Medulla oblongata (tissue), 1 donor: ENCODE measurements around the gene SCN10A.

Experiments
- DNase-seq: peaks from one replicate; pipeline ENCODE4 v3.0.0-alpha.2; 2015; ENCODE audit errors: extremely low spot score

SCN10A gene

DNA sequence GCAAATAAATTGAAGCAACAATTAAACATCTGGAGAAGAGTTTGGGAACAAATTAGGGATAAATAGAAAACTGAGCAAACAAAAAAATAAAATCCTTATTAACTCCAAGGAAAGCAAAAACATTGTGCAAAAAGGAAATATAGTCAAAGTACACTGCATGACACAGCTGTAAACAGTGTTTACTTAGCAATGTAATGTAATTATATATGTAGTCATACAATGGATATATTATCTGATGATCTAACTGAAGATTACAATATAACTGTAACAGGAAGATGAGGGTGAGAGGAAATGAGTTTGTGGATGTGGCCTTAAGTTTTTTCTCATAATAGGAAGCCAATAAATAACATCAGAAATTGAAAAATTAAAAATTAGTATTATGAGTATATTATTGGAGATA lies 42.5 kb downstream of the SCN10A start:
- no peak for DNase-seq

DNA sequence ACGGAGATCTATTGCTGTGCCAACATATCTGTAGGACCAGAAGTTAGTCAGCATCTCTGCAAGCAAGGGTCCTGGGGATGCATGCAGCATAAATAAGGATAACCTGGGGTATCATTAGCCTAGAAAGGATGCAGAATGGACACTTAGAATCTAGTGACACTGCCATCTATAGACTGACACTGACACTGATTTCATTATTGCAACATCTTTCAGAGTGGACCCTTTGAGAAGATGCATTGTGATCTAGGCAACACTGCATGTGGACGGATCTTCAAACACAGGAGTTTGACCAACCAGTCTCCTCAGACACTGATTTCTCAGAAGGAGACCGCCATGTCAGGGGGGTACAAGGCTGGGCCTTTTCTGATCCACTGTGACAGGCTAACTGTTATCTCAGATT lies 52.4 kb downstream of the SCN10A start:
- DNase-seq: no peak

DNA sequence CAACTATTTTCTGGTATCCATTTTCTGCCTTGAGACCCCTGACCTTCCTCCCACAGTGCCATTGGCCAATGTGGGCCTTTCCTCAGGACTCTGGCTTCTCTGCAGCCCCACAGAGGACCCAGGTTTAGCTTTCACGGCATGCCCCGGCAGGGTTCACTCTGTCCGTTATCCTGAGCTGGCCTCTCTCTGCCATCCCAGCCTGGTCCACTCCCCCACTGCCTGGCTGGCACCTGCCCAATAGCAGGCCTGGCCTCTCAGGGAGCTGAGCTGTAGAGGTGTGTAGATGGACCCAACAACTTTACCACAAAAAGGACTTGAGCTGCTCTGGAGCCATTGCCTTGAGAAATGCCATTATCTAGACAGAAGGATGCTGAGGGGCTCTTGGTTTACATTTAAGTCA lies 57.5 kb downstream of the SCN10A start:
- DNase-seq: no peak

DNA sequence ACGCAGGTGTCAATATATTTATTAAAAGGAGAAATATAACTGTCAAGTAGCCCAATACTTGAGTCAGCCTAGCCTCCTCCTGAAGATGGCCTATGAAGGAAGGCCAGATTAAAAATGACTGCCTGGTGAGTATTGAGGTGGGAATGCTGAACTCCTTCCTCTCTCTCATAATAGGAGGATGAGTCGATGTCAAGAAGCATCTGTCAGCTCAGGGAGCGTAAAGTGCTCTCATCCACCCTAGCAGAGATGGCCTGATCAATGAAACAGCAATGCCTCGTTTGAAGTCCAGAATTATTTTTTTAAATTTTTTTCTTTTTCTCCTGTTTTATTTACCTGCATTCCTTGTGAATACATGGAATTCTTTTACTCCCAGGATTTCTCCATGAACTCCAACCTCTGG lies 58.3 kb downstream of the SCN10A start:
- DNase-seq: no peak

DNA sequence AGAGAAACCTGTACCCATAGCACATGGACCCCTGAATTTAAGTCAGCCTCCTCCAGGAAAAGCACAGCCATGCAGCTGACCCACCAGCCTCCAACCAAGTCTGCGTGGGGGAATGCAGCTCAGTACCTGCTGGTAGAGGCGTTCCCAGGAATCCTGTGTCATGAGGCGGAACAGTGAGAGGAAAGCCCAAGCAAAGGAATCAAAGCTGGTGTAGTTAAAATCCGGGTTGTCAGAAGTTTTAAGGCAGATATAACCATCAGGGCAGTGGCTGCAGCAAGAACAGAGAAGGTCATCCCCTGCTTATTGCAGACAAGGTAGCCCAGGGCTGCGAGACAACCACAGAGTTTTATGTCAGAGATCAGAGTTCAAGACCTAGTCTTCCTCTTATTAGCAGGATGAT lies 59.1 kb downstream of the SCN10A start:
- DNase-seq: no peak

DNA sequence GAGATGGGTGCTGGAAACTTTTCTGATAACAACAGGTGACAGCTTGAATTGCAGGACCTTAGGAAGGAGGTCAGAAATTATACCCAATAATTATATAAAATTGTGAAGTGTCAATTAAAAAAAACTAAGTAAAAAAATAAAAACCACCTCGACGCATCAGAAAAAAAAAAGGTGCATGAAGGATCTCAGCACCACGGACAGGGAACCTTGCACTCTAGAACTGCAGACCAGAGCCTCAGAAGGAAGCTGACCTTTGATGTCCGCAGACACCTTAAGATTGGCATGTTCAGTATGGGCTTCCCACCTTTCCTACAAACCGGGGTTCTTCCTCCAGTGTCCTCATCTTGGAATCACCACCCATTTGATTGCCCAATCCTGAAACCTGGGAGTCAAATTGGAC lies 60.9 kb downstream of the SCN10A start:
- DNase-seq: no peak

DNA sequence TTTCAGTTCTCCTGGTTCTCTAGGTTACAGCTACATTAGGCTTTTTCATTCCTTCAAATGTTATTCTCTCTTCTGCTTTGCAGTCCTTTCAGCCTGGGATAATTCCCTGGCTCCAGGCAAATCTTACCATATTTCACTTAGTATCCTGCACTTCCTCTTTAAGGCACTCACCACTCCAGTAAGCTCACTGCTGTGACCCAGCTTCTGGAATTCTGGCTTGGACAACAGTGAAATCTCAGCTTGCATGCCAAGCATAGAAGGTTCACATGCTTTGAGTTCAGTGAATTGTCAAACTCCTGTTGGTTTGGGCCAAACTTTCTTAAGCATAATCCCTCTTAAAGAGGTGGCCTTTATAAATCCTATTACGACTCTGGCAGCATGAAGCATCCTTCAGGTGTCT lies 69.4 kb downstream of the SCN10A start:
- peak; percentile 29 for DNase-seq

DNA sequence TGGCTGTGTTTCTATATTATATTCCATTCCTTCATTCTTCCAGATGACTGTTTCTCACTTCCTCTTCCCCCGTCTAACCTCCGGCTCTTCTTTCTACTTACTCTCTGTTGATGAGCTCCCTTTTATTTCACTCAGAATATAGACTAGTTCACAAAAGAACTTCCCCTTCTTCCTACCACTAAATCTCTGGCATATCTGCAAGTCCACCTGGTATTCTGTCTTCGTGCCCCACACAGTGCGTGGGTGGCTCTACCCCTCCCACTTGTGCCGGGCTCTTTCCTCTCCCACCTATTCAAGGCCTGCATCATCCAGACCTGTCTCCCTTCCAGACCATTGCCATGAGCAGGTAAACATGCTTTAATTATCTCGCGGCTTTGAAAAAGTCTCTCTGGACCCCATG lies 73.0 kb downstream of the SCN10A start:
- no peak for DNase-seq

DNA sequence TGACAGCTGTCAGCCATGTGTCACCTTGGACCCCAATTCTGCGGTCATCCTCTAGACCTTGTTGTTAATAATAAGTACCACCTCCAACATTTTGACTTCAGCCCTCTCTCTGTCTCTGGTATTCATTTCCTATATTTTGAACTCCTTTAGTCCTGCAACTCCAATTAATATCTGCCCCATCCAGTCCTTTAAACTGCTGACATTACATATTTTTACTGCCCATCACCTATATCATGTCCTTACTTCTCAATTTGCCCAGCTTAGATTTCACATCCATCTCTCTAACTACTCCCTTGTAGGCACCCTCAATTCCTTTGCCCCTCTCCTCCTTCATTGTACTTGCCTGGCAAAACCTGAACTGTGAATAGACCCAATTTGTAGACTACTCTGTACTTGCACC lies 73.5 kb downstream of the SCN10A start:
- no peak for DNase-seq

DNA sequence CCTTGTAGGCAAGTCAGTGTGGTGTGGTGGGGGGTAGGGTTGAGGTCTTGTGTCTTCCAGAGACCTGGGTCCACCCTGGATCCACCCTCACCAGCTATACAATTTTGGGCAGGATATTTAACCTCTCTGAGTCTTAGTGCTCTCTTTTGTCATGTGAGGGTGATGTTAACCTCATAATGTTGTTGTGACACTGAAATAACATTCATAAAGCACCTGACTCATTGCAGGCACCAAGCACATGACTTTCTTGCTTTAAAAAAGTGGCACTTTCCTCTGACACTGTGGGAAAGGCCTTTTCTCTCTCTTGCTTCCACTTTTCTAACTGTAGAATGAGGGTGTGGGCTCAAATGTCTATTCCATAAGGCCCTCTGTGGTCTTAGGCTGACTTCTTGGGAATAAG lies 75.5 kb downstream of the SCN10A start:
- no peak for DNase-seq

DNA sequence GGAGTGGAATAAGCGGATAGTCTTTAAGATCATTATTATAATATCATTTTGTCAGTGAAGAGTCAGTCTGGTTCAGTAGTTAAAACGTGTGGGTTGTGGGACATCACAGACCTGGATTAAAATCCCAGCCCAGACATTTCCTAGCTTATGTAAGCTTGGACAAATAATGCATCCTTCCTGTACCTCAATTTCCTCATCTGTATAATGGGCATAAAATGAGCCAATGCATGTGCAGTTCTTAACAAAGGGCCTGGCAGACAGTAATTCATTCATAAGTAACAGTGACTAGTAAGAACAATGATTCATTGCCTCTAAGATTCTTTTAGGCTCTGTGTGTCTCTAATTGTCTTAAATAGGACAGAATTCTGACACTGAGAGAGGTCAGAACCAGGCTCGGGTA lies 76.1 kb downstream of the SCN10A start:
- DNase-seq: no peak

DNA sequence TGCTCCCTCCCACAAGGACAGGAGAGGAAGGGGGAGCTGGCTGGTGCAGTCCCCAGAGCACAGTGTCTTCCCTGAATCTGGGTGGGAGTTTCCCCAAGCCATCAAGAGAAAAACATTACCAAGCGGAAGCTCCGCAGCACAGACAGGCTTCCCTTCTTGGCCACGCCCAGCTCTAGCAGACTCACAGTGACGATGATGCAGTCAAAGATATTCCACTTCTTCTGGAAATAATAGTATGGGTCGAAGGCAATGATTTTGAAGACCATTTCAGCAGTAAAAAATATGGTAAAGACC lies 76.7 kb downstream of the SCN10A start:
- DNase-seq: no peak

DNA sequence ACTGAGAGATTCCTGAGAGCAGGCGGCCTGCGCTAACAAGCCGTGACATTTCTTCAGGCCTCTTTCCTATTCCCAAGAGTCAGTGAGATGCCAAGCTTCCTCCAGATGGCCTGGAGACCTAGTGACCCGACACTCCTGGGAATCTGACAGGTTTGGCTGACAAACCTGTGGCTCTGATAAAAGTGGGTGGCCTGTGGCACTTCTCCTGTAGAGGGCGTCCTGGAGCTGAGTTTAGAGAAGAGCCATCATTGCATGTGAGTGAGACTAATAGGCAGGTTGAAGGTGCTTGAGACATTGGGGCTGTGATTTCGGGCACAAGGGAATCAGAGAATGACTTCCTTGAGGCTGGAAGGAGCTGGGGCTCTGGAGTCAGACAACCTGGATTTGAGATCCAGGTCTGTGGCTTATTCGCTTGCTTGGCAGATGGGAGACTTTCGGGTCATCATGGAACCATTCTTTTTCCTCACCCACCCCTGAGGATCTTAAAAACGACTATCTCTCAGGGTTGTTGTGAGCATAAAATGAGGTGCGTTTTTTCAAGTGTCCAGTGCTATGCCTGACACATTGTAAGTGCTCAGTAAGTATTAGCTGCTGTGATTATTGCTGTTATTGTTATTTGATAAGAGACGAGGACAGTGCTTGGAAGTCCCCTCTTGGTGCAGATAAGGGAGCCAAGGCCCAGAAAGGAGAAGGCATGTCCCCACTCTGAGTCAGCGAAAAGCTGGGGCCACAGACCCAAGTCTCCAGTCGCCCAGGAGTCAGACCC lies 77.2 kb downstream of the SCN10A start:
- no peak for DNase-seq

DNA sequence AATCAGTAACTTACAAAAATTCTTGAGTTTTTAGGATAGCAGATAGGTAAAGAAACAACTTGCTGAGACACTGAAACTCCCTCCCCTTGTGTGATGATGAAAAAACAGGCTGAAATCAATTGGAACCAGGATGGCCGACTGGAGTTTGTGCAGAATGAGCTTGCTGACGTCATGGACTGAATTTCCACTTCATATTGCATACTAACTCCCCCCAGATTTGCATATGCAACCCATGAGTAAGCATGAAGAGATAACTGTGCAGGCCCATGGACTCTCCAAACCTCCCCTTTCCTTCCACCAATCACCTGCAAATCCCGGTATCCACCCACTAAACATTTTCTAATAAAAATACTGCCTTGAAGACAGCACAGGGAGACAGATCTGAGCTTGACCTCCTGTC lies 84.5 kb downstream of the SCN10A start:
- no peak for DNase-seq

DNA sequence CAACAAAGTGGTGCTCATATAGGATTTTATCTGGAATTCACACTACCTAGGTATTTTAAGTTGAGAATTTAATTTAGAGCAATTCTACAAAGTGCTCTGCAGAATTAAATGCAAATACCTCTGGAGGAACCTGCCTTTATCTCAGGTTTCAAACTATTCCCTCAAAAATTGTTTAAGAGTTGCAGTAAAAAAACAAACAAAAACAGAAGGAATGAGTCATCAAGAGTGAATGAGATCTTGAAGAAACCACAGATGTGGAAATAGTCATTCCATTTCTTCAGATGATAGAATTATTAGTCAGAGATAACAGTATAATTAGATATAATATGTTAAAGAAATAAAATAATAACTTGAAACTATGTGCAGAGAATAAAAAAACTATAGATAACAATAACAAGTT lies 85.7 kb downstream of the SCN10A start:
- DNase-seq: no peak

DNA sequence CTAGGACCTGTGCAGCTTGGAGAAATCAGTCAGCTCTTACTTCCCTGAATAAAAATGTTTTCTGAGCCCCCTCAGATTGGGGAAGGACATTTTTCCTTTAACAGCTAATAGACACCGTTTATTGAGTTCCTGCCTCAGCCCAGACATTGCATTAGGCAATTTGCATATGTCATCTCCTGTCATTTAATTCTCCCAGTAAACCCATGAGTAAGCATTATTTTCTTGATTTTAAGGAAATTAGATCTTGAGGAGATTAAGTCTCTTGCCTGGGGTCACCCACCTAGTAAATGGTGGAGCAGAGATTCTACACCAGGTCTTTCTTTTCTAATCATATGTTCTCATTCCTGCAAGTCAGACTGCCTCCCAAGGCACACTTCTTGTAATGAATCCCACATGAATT lies 88.0 kb downstream of the SCN10A start:
- DNase-seq: no peak

DNA sequence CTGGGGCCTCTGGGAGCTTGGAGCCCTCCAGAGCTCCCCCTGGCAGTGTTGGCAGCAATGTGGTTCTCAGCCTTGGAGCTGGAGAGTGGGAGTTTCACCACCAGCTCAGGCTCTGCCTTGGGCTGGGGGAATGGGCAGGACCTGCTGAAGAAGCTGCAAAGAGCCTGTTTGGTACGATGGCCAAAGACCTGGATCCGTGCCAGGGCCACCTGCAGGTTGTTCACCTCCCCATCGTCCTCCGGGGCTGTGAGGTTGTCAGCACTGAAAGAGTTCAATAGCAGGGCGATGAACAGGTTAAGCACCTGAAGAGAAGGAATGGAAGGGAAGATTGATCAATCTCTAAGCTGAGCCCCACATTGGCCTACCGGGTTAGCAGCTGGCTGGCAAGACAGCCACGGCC lies 89.3 kb downstream of the SCN10A start:
- DNase-seq: no peak

DNA sequence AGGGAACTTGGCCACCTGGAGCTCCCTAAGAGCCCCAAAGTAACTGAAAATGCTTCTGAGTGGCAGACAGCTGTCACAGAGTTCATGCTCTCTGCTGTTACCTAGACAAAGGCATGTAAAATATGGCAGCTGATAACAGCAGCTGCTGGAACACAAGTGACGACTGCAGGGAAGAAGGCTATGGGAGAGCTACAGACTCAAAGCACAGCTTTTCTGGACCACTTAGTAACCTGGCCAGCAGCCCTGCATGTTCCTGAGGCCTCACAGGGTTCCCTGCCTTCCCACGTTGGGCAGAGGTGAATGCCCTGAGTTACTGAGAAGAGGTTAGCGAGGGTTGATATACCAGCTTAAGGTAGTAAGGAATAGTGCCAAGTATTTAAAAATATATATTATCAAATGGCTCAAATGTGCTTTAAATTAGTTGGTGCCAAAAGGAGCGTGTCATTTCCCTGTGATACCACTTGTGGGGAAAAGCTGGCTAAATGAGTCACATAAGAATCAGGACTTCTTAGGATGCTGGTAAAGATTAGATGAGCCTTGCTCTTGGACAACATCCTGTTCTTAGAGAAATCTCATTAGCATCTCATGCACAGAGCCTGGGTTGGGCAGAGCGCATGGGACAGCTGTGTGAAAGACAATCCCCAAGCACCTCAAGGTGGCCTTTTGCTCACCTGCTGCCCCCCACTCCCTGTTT lies 90.1 kb downstream of the SCN10A start:
- no peak for DNase-seq

DNA sequence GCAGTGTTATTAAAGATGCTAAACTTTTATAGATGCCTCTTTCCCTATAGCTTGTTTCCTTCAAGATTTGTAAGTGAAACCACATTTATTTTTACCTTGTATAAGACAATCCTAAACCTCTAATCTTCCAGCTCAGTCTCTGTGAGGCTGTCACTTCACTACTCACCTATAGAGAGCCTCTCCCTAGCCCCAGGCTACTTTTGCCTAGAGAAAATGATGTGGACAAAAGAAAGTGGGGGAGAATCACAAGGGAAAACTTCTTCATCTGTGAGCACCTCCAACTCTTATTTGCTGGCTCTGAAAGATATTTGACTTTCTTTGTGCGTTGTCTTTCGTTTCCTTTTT lies 91.7 kb downstream of the SCN10A start:
- no peak for DNase-seq

DNA sequence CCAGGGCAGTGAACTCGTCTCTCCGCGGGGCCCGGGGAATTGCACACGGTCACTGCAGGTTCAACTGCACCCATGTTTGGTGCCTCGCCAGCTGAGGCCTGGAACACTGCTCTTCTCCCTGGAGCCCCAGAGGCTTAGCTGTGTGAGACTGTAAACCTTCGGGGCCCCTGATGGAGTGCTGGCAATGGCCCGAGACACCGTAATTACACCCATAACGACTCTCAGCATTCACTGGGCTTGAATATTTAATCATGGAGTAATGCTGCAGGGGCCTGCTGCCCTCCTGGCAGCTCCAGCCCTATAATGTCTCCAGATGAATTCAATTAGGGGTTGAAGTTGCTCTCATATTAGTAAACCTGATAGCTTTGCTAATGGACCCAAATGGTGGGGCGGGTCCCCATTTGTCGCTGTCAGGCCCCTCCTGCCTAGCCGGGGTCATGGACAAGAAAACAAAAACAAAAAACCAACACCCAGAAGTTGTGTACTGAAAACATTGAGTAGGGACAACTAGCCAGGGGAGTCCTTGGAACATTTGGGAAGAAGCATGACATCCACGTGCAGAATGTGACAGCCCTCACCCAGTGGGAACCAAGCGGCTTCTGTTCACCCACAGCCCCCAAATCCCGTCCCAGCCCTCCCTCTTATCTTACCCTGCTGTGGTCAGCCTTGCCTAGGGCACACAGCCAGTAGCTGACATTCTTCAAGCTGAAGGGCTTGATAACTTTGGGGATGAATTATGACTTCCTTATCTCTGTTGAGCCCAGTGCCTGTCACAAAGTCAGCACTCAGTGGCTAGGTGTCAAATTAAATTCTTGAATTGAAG lies 92.2 kb downstream of the SCN10A start:
- DNase-seq: no peak

DNA sequence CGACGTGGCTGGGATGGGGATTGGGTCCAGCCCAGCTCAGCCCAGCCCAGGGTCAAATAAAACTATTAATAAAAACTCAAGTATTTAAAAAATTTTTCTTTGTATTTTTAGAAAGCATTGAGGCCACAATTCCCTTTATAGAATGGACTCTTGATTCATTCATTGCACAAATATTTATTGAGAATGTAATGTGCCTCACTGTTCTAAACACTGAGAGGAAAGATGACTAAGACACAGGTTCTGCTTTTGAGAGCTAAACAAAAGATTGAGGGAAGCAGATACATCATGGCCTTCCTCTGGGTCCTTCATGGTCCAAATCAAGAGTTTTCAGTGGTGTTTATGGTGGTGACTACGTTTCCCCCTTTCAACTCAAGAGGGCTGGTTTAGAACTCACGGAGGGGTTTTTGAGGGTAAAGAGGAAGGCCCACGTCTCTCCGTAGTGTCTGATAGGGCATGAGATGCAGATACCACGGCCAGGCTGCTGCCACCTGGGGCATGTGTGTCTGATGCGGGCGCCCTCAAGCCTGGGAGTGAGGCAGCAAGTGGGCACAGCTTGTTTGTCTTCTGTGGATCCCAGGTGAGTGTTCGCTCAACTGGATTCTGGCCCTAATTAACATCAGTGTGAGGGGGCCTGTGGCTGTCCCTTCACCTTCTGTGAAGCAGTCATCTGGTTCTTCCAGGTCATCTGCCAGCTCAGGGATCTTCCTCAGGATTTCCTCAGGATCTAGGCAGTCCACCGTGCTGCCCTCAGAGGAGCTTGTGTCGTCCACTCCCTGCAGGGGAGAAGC lies 93.0 kb downstream of the SCN10A start:
- DNase-seq: no peak

DNA sequence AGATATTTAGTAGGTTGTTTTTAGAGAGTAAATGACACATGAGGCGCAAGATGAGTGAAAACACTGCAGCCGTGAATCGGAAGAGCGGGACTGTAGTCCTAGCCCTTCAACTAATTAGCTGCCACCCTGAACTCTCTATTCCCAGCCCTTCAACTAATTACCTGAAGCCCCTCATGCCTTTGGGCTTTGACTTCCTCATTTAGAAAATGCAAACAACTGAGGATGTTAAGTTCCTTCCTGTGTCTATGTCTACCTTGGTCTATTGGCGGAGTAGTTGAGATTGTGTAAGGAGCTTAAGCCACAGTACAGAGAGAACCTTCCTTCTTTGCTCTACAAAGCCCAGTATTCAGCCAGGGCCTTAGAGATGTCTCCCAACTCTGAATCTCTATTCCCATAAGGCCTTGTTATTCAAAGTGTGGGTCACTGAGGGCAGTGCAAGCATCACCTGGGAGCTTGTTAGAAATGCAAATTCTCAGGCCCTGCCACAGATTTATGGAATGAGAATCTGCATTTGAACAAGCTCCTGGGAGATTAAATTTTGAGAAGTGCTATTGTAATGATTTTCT lies 94.7 kb downstream of the SCN10A start:
- no peak for DNase-seq
